Stimulated activated CD4-positive, alpha-beta T cell treated with anti-CD3 and anti-CD28 coated beads, Interleukin-15, amount 100 ng/mL, for 1 hour (primary cell): Measurements from ENCODE around the gene RTEL1.
"Not testable (repeated sequence)": the region's sequence is repeated elsewhere in the genome, so short reads cannot be mapped to it uniquely, and the experiment has no call there.

ENCODE experiments used
- DNase-seq, 2 donors: peaks; one replicate each; pipeline ENCODE4 v3.0.0-alpha.2; 2020; ENCODE audit warnings: low read depth in 1 of 2, low spot score in 1 of 2

The RTEL1 gene

DNA sequence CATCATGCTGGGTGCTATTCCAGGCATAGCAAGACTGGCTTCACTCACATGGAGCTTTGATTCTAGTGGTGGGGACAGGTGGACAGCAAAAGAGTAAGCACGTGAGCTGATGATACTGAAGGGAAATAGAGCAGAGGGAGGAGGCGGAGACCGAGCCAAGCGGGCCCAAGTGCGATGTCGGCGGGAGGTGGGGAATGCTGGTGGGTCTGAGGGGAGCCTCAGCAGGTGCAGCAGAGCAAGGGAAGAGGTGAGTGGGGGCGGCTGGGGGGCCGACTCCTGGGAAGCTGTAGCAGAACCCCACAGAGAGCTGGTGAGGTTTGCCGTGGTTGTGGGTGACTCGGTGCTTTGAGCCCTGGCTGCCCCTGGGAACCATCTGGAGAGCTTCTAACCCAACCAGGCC is 10.2 kb downstream of the RTEL1 start:
- DNase-seq: no peak

DNA sequence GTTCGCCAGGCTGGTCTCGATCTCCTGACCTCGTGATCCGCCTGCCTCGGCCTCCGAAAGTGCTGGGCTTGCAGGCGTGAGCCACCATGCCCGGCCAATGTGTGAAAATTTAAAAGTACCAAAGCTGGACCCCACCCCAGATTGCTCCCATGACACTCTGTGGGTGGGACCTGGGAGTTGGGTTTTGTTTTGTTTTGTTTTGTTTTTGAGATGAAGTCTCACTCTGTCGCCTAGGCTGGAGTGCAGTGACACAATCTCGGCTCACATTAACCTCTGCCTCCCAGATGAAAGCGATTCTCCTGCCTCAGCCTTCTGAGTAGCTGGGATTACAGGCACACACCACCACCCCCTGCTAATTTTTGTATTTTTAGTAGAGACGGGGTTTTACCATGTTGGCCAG is 13.6 kb downstream of the RTEL1 start:
- DNase-seq: not testable (repeated sequence)

- DNase-seq: no peak
Observed at GRCh38 chr20:63672666-63673065, 14.6 kb downstream of the RTEL1 start.

GRCh38 chr20:63673951-63674350 is 15.8 kb downstream of the RTEL1 start:
- no peak for DNase-seq

- DNase-seq: no peak
Observed at GRCh38 chr20:63675681-63676368, 17.7 kb downstream of the RTEL1 start.

DNA sequence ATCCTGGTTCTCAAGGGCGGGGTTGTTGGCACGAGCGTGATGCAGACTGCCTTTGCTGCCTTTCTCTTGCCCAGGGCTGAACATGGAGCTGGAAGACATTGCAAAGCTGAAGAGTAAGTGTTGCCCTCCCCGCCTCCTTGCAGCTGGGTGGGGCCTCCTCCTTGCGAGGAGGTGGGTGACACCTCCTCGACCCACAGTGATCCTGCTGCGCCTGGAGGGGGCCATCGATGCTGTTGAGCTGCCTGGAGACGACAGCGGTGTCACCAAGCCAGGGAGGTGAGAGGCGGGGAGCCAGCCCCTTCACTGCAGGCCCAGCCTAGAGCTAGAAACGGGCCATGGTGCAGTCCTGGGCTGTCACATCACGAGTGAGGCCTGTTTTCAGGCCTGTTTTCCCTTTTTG is 20.0 kb downstream of the RTEL1 start:
- DNase-seq: no peak

- DNase-seq: no peak
Observed at GRCh38 chr20:63678667-63679465, 20.8 kb downstream of the RTEL1 start.

GRCh38 chr20:63679799-63680305 is 21.7 kb downstream of the RTEL1 start:
- no peak for DNase-seq

- no peak for DNase-seq
Observed at GRCh38 chr20:63680427-63680826, 22.3 kb downstream of the RTEL1 start.

DNA sequence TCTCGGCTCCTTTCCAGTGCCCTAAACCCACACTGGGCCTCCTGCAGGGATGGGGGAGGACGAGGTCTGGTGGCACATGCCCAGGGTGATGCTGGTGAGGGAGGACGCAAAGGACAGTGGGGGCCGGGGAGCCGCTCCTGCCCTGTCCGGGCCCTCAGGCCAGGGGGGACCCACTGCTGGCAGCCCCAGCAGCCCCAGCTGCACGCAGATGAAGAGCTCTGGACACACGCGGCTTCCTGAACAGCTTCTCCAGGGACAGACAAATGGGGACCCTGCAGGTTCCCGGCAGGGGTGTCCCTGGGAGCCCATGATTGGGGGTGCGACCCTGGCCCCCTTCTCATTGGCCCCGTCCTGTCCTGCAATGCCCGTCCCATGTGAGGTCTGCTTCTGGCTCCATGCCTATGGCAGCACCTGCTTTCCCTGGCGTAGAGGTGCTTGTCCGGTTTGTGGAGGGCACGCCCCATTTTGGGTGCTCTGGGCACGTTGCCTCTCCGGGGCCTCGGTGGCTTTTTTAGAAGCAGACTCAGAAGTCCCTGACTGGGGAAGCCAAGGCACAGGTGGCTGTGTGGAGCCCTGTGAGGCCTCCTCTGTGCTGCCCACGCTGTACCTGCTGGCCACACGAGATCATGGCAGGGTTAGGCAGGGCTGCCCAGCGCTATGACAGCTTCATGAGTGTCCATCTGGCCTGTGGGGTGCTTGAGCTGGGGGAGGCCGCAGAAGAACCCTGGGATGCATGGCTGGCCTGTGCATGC is 22.9 kb downstream of the RTEL1 start:
- DNase-seq: no peak

- no peak for DNase-seq
Observed at GRCh38 chr20:63681609-63682142, 23.6 kb downstream of the RTEL1 start.

- DNase-seq: no peak
Observed at GRCh38 chr20:63682384-63683139, 24.4 kb downstream of the RTEL1 start.

- no peak for DNase-seq
Observed at GRCh38 chr20:63685269-63686026, 27.3 kb downstream of the RTEL1 start.

GRCh38 chr20:63686094-63686491 is 28.0 kb downstream of the RTEL1 start:
- DNase-seq: no peak

GRCh38 chr20:63686492-63687321 is 28.6 kb downstream of the RTEL1 start:
- peak in 1 of 2 donors; percentile 40 for DNase-seq

- no peak for DNase-seq
Observed at GRCh38 chr20:63687419-63688178, 29.5 kb downstream of the RTEL1 start.

GRCh38 chr20:63688228-63689045 is 30.3 kb downstream of the RTEL1 start:
- DNase-seq: no peak
